ENCODE data around the gene PPP6R1. TPM values are rescaled to one million over a fixed set of nuclear protein-coding genes. Genes with fewer than 3 reads are reported as not detected.
"Not testable (repeated sequence)": the region's sequence is repeated elsewhere in the genome, so short reads cannot be mapped to it uniquely, and the experiment has no call there.

Gene PPP6R1
- total RNA-seq, 1 experiment from 2014 or later = 48.8 TPM

DNA sequence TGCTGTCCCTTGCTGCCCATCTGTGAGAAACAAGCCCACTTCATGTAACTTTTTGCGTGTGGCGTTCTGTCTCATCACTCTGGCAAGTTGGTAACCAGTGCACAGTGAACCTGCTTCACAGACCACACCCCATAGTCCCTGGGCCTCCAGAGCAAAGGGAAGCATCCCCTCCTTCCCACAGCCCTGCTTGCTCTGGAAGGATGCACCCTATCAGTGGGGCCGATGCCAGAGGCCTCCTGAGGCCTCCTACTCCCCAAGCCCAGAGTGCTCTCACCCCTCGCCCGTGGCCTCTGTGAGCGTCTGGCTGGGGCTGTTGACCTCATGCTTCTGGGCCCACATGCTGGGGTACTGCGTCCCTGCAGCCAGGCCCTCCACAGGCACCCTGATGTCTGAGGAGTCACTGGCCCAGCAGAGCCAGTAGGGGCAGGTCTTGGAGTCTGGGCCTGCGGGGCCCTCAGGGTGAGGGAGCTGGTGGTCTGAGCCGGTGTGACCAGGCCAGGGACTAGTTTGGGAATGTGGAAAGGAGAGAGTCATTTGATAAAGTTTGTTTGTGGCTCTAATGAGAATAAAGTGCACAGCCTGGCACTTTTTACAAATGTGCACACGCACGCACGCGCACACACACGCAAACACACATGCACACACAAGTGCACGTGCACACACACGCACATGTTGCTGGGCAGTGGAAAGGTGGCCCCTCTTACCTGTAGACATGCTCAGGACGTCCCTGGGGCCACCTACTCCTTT is 35.4 kb downstream of the PPP6R1 start:
- DNase-seq (ENCODE audit: low read depth) = no peak

DNA sequence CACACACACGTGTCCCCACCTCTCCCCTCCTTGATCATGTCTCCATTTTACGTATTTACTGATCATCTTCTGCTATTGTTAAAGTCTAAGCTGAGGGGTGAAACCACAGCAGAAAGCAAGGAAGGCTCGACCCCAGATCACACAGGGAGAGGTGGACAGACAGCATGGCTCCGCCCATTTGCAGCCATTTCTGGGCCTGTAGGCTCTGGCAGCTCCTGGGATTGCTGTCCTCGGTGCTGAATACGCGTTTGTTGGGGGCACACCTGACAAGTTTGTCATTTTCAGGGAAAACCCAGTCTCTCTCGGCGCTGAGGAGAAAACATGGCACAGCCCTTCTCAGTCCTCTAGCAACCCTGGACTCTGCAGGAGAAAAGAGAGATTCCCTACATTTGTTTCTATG is 38.3 kb downstream of the PPP6R1 start:
- no peak for DNase-seq (ENCODE audit: low read depth)

- DNase-seq (ENCODE audit: low read depth) = peak; percentile 99
Observed at GRCh38 chr19:55216461-55217198, 42.2 kb downstream of the PPP6R1 start.

- DNase-seq (ENCODE audit: low read depth) = no peak
Observed at GRCh38 chr19:55213547-55213946, 45.3 kb downstream of the PPP6R1 start.

GRCh38 chr19:55212447-55212846 is 46.4 kb downstream of the PPP6R1 start:
- peak; percentile 17 for DNase-seq (ENCODE audit: low read depth)

- DNase-seq (ENCODE audit: low read depth) = peak; percentile 98
Observed at GRCh38 chr19:55209693-55210472, 48.9 kb downstream of the PPP6R1 start.

DNA sequence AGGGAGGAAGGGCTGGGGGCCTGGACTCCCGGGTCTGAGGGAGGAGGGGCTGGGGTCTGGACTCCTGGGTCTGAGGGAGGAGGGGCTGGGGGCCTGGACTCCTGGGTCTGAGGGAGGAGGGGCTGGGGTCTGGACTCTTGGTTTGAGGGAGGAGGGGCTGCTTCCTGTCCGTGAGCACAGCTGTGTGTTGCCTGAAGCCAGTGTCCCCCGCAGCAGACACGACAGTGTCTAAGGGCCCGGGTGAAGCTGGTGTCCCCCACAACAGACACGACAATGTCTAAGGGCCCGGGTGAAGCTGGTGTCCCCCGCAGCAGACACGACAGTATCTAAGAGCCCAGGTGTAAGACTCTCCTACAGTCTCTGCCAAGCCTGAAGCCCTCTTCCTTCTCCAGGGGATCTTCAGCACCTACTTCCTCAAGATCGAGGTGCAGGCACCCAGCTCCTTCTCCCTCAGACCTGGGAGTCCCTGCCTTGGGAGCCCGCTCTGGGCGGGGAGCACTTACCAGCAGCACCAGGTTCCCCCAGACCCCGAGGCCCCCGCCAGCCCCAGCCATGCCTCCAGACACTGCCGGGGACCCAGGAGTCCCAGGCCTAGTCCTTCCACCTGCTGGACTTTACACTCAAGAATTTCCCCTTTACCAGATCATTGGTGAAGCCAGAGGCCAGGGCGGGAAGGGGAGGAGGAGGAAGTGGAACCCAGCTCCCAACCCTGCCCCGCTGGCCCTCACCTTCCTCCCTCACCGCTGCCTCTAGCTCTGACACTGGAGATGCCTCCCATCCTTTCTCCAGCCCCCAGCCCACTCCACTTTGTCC is 49.7 kb downstream of the PPP6R1 start, which contains the start of gene PTPRH:
PTPRH (minus strand) TSS at position 622 of the 813 bp plus-strand sequence; CDS start at position 554, 68 bp downstream.
- peak; percentile 25 for DNase-seq (ENCODE audit: low read depth)

- DNase-seq (ENCODE audit: low read depth) = peak; percentile 93
Observed at GRCh38 chr19:55206664-55207500, 51.9 kb downstream of the PPP6R1 start.

DNA sequence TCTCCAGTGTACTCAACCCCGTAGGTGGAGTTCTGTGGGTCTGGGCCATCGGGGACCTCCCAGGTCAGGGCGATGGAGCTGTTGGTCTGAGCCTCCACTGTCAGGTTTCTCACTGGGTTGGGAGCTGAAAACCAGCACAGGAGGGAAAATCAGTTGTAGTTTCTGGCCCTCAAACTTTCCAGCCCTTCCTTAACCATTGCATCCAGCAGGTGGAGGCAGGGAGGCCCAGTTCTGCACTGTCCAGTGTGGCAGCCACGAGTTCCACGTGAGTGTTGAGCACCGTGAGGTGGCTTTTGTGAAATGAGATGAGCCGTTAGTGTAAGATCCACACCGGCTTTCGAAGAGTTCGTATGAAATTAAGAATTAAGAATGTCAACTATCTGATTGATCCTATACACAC is 56.6 kb downstream of the PPP6R1 start:
- DNase-seq (ENCODE audit: low read depth) = not testable (repeated sequence)

DNA sequence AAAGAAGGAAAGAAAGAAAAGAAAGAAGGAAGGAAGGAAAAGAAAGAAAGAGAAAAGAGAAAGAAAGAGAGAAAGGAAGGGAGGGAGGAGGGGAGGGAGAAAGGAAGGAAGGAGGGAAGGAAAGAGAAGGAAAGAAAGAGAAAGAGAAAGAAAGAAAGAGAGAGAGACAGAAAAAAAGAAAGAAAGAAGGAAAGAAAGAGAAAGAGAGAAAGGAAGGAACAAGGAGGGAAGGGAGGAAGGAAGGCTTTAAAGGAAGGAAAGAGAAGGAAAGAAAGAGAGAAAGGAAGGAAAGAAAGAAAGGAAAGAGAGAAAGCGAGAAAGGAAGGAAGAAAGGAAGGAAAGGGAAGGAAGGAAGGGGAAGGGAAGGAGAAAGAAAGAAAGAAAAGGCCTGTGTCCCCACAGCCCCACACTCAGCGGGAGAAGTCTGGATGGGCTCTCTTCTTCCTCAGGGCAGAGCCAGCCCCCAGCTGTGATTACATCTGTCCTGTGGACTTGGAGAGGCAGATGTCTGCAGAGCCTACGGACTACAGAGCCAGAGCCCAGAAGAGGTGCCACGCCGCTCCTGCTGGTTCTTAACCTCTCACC is 59.1 kb downstream of the PPP6R1 start:
- DNase-seq (ENCODE audit: low read depth) = no peak

GRCh38 chr19:55198651-55199050 is 60.2 kb downstream of the PPP6R1 start:
- no peak for DNase-seq (ENCODE audit: low read depth)

- peak; percentile 42 for DNase-seq (ENCODE audit: low read depth)
Observed at GRCh38 chr19:55197528-55197927, 61.3 kb downstream of the PPP6R1 start.

GRCh38 chr19:55196803-55197202 is 62.0 kb downstream of the PPP6R1 start:
- DNase-seq (ENCODE audit: low read depth) = peak; percentile 37

- DNase-seq (ENCODE audit: low read depth) = no peak
Observed at GRCh38 chr19:55193481-55193880, 65.3 kb downstream of the PPP6R1 start.

DNA sequence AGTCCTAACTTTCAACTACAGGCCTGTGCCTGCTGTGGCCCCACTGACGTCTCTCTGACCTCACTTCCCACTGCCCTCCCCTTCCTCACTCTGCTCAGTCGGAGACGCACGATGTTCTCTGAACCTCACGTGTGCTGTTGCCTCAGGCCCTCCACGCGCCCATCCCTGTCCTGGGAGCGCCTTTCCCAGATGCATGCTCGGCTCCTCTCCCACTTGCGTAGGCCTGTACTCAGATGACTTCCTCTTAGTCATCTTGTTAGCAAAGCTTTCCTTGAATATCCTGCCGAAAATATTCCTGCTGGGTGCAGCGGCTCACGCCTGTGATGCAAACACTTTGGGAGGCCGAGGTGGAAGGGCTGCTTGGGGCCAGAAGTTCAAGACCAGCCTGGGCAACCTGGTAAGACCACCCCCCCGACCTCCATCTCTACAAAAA is 69.4 kb downstream of the PPP6R1 start:
- peak; percentile 96 for DNase-seq (ENCODE audit: low read depth)

GRCh38 chr19:55188625-55189024 is 70.2 kb downstream of the PPP6R1 start:
- peak; percentile 25 for DNase-seq (ENCODE audit: low read depth)

DNA sequence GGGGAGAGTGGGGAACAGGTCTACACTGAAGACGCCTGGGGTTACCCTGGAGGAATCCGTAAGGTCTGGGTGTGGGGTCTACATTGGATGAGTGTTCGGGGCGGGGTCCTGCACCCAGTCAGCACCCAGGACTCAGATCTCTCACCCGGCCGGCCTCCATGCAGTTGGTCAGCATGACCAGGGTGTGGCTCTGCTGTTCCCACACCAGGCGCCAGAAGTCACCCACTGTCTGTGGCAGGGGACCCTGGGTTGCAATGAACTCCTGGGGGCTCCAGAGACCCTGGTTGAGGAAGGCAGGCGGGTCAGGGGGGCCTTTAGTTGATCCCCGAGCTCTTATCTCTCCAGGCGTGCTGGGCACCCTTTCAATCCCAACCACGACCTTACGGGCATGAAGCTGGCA is 72.7 kb downstream of the PPP6R1 start:
- DNase-seq (ENCODE audit: low read depth) = no peak

DNA sequence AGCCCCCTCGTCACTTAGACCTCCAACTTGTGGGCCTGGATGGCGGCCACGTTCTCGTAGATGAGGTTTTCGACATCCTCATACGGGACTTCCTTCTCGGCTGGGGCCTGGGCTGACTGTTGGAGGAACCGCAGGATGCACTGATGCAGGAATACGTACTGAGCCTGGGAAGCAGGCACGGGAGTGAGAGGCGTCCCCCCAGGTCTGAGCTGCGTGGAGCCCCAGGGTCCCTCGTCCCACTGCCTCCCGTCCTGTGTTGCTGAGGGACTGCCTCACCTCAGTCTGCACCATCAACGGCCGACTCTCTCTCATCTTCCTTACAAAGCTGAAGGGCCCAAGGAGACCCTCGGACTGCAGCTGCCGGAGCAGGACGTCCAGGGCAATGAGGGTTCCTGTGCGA is 77.1 kb downstream of the PPP6R1 start:
- DNase-seq (ENCODE audit: low read depth) = no peak
